DND-41 (cell line): Measurements from ENCODE around the gene MCF2L2.

Source experiments
- ATAC-seq: fragments of 200-7000 bp; cut with Tn5 transposase; 3 replicates; pipeline ENCODE4 v1.9.1; 2021; ENCODE audit warnings: low read depth; ENCODE audit not compliant: insufficient read depth
- DNase-seq: peaks from one replicate; pipeline ENCODE4 v3.0.0-alpha.2; 2020
- H2AFZ ChIP-seq: 2 replicates; pipeline ENCODE4 v1.6.0; 2012; ENCODE audit warnings: low read depth, low read length
- H3K27ac ChIP-seq: 2 replicates; pipeline ENCODE4 v1.5.1; 2012; ENCODE audit warnings: low read length, inconsistent platforms
- H3K27me3 ChIP-seq: fragments of 200-600 bp; sonication (generic); 2 replicates; pipeline ENCODE4 v1.6.0; 2012; ENCODE audit warnings: low read length, mild to moderate bottlenecking, inconsistent platforms; ENCODE audit not compliant: insufficient read depth, poor library complexity
- H3K36me3 ChIP-seq: 2 replicates; pipeline ENCODE4 v1.5.1; 2012; ENCODE audit warnings: low read length, inconsistent platforms; ENCODE audit not compliant: insufficient read depth
- H3K4me1 ChIP-seq: 2 replicates; pipeline ENCODE4 v1.5.1; 2012; ENCODE audit warnings: mild to moderate bottlenecking, low read length; ENCODE audit not compliant: insufficient read depth
- H3K4me2 ChIP-seq: 2 replicates; pipeline ENCODE4 v1.6.0; 2012; ENCODE audit warnings: mild to moderate bottlenecking, moderate library complexity, low read length, inconsistent platforms; ENCODE audit not compliant: insufficient read depth
- H3K4me3 ChIP-seq, 2 experiments: fragments of 200-600 bp in 1 of 2; shearing (Covaris generic) in 1 of 2; 2 replicates each; pipeline ENCODE4 v1.5.1; 2012 to 2016; ENCODE audit warnings: inconsistent platforms in 2 of 2, low read length in 2 of 2, mild to moderate bottlenecking in 2 of 2, low read depth in 1 of 2, moderate library complexity in 1 of 2
- H3K79me2 ChIP-seq: 2 replicates; pipeline ENCODE4 v1.6.0; 2012; ENCODE audit warnings: low read length, inconsistent platforms; ENCODE audit not compliant: insufficient read depth
- H3K9ac ChIP-seq: 2 replicates; pipeline ENCODE4 v1.6.0; 2012; ENCODE audit warnings: low read depth, mild to moderate bottlenecking, inconsistent platforms, low read length, moderate library complexity
- H3K9me3 ChIP-seq: 2 replicates; pipeline ENCODE4 v1.5.1; 2012; ENCODE audit warnings: low read length, moderate library complexity, mild to moderate bottlenecking, inconsistent platforms; ENCODE audit not compliant: insufficient read depth, severe bottlenecking
- H4K20me1 ChIP-seq: 2 replicates; pipeline ENCODE4 v1.6.0; 2012; ENCODE audit warnings: low read length; ENCODE audit not compliant: insufficient read depth
- EZH2 ChIP-seq: IDR thresholded peaks from 3 replicates; pipeline ENCODE4 v1.6.1; 2012; ENCODE audit warnings: borderline replicate concordance, low read depth, mild to moderate bottlenecking, moderate library complexity, low read length, inconsistent platforms; ENCODE audit not compliant: severe bottlenecking
- TF ChIP-seq, protein P1 (sequence below): IDR thresholded peaks from 2 replicates; pipeline ENCODE4 v1.5.1; 2012; ENCODE audit warnings: borderline replicate concordance, low read length, moderate library complexity, mild to moderate bottlenecking; ENCODE audit not compliant: poor library complexity, severe bottlenecking; ENCODE audit errors: extremely low read depth

MCF2L2 gene

DNA sequence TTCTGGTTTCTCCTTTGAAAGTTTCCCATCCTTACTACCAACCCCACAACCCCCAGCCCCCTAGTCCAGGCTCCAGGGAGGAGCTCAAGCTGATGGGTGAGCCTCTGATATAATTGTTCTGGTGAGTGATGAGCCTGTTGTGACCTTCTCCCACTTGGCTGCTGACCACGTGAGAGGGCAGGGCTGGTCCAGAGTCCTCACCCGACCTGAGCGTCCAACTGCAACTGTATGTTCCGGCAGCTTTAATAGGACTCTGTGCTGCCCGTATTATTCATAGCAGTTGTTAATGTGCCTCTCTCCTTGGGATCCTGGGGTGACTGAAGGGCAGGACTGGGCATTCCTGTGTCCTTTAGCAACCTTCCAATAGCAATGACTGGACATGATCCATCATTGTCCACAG, 119.1 kb downstream of the MCF2L2 start:
- no peaks in the 10 kb centered on the region for H3K9me3 ChIP-seq
- no peaks in the 10 kb centered on the region for H4K20me1 ChIP-seq
- no peaks in the 10 kb centered on the region for H3K27me3 ChIP-seq
- no peak overlapping the region for H3K4me3 ChIP-seq
- H3K4me2 ChIP-seq = no peak overlapping the region
- no peaks in the 10 kb centered on the region for H3K36me3 ChIP-seq
- H3K4me1 ChIP-seq = no peaks in the 10 kb centered on the region
- no peak overlapping the region for H2AFZ ChIP-seq
- ATAC-seq (no peak), DNase-seq (no peak)
- no peak overlapping the region for H3K27ac ChIP-seq
- no peaks in the 10 kb centered on the region for H3K79me2 ChIP-seq
- H3K9ac ChIP-seq = no peak overlapping the region
- TF ChIP-seq EZH2 = no peak
- TF ChIP-seq, protein P1, sequence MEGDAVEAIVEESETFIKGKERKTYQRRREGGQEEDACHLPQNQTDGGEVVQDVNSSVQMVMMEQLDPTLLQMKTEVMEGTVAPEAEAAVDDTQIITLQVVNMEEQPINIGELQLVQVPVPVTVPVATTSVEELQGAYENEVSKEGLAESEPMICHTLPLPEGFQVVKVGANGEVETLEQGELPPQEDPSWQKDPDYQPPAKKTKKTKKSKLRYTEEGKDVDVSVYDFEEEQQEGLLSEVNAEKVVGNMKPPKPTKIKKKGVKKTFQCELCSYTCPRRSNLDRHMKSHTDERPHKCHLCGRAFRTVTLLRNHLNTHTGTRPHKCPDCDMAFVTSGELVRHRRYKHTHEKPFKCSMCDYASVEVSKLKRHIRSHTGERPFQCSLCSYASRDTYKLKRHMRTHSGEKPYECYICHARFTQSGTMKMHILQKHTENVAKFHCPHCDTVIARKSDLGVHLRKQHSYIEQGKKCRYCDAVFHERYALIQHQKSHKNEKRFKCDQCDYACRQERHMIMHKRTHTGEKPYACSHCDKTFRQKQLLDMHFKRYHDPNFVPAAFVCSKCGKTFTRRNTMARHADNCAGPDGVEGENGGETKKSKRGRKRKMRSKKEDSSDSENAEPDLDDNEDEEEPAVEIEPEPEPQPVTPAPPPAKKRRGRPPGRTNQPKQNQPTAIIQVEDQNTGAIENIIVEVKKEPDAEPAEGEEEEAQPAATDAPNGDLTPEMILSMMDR = no peak

DNA sequence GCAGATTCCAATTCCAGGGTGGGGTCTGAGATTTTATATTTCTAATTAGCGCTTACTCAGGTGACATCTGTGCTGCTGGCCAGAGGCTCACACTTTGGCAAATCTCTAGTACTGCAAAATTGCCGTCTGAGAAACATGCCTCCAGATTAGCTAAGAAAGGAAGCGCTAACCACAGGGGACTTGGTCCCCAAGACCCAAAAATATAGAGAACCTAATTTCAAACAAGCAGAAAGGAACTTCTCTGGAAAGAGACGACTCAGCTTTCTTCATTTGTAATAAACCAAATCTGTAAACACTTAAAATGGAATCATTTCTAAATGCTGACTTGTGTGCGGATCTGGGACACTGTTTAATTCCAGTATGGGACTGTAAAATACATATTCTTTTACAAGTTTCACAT, 119.7 kb downstream of the MCF2L2 start:
- H3K79me2 ChIP-seq = no peaks in the 10 kb centered on the region
- H3K27me3 ChIP-seq = no peaks in the 10 kb centered on the region
- TF ChIP-seq EZH2 = no peak
- TF ChIP-seq, protein P1 = no peak
- DNase-seq (no peak), ATAC-seq (no peak)
- no peak overlapping the region for H3K27ac ChIP-seq
- no peaks in the 10 kb centered on the region for H4K20me1 ChIP-seq
- no peak overlapping the region for H2AFZ ChIP-seq
- no peaks in the 10 kb centered on the region for H3K9me3 ChIP-seq
- H3K4me1 ChIP-seq = no peaks in the 10 kb centered on the region
- no peak overlapping the region for H3K4me2 ChIP-seq
- no peaks in the 10 kb centered on the region for H3K36me3 ChIP-seq
- H3K4me3 ChIP-seq = no peak overlapping the region
- H3K9ac ChIP-seq = no peak overlapping the region

DNA sequence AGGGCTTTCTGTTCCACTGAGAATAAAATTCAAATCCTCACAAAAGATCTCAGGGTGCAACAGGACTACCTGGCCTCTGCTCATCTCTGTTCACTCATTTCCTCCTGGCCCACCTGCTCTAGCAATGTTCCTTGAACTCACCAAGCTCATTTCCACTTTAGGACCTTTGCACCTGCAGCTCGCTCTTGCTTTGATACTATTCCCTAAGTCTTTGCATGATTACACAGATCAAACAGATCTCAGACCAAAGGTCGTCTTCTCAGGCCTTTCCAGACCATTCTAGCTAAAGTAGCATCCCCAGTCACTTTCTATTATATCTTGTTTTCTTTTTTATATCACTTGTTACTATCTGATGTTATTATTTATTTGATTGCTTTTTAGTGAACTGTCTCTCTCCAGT, 120.7 kb downstream of the MCF2L2 start:
- Histone ChIP-seq H3K4me1 (no peaks in the 10 kb centered on the region), H3K4me2 (no peak overlapping the region), H3K4me3 (no peak overlapping the region), H3K9me3 (no peaks in the 10 kb centered on the region), H3K36me3 (no peaks in the 10 kb centered on the region), H3K27me3 (no peaks in the 10 kb centered on the region), H3K9ac (no peak overlapping the region), H3K27ac (no peak overlapping the region), H4K20me1 (no peaks in the 10 kb centered on the region), H2AFZ (no peak overlapping the region), H3K79me2 (no peaks in the 10 kb centered on the region)
- DNase-seq (no peak), ATAC-seq (no peak)
- TF ChIP-seq, protein P1 = no peak
- no peak for TF ChIP-seq EZH2
